HG03520 (cell line): ENCODE data around the gene LINGO1.

Experiments used
- ATAC-seq: cut with Tn5 transposase; IDR thresholded peaks from one replicate; pipeline ENCODE4 v1.9.1; 2021; ENCODE audit warnings: mild to moderate bottlenecking, moderate library complexity; ENCODE audit not compliant: unreplicated experiment

The LINGO1 gene

GRCh38 chr15:77633134-77633912 is 611 bp upstream of the LINGO1 start:
- ATAC-seq: peak; percentile 66

- no peak for ATAC-seq
These were observed 773 bp downstream of the LINGO1 start for GRCh38 chr15:77631745-77632533.

GRCh38 chr15:77630956-77631744 is 1.6 kb downstream of the LINGO1 start:
- no peak for ATAC-seq

- no peak for ATAC-seq
These were observed 2.7 kb downstream of the LINGO1 start for GRCh38 chr15:77630056-77630455.

GRCh38 chr15:77629070-77630030 is 3.4 kb downstream of the LINGO1 start:
- ATAC-seq: no peak

- ATAC-seq: no peak
These were observed 4.7 kb downstream of the LINGO1 start for GRCh38 chr15:77628010-77628409.

- no peak for ATAC-seq
These were observed 5.1 kb downstream of the LINGO1 start for GRCh38 chr15:77627581-77627980.

GRCh38 chr15:77627067-77627466 is 5.6 kb downstream of the LINGO1 start:
- no peak for ATAC-seq

- ATAC-seq: no peak
These were observed 6.7 kb downstream of the LINGO1 start for GRCh38 chr15:77626002-77626401.

GRCh38 chr15:77625376-77625775 is 7.3 kb downstream of the LINGO1 start:
- no peak for ATAC-seq

GRCh38 chr15:77624868-77625267 is 7.8 kb downstream of the LINGO1 start:
- no peak for ATAC-seq

- no peak for ATAC-seq
These were observed 8.8 kb downstream of the LINGO1 start for GRCh38 chr15:77623755-77624524.

- no peak for ATAC-seq
These were observed 9.6 kb downstream of the LINGO1 start for GRCh38 chr15:77622934-77623754.

GRCh38 chr15:77622209-77622933 is 10.3 kb downstream of the LINGO1 start:
- ATAC-seq: no peak

GRCh38 chr15:77621847-77622208 is 10.9 kb downstream of the LINGO1 start:
- no peak for ATAC-seq

- no peak for ATAC-seq
These were observed 11.6 kb downstream of the LINGO1 start for GRCh38 chr15:77620960-77621647.

- ATAC-seq: no peak
These were observed 12.4 kb downstream of the LINGO1 start for GRCh38 chr15:77620297-77620696.
